WTC11 (cell line): ENCODE data around the gene GPR176. TPM values are rescaled to one million over a fixed set of nuclear protein-coding genes. Genes with fewer than 3 reads are reported as not detected.

Experiments
- ATAC-seq: fragments of 200-7000 bp; cut with Tn5 transposase; 2 replicates; pipeline ENCODE4 v1.10.0; 2021; ENCODE audit warnings: mild to moderate bottlenecking, moderate library complexity
- CTCF ChIA-PET: fragments of 300-600 bp; sonication (Branson Sonifier 250); formaldehyde crosslinking; loops from one replicate; lab custom pipeline; 2021; ENCODE audit warnings: antibody characterized with exemption; lab: Charles Lee
- POLR2A ChIA-PET: fragments of 350-600 bp; sonication (Branson Sonifier 250); formaldehyde crosslinking; loops from one replicate; lab custom pipeline; 2021; ENCODE audit warnings: antibody characterized with exemption; lab: Charles Lee
- DNase-seq: peaks from one replicate; pipeline ENCODE4 v3.0.0; 2021; ENCODE audit warnings: low spot score
- H3K27ac Mint-ChIP-seq: 2 replicates; pipeline ENCODE4 v1.8.0; 2021; ENCODE audit warnings: mixed read lengths
- H3K27me3 Mint-ChIP-seq: 2 replicates; pipeline ENCODE4 v1.8.0; 2021; ENCODE audit warnings: low read depth, mild to moderate bottlenecking, moderate library complexity, mixed read lengths
- H3K36me3 Mint-ChIP-seq: 2 replicates; pipeline ENCODE4 v1.8.0; 2021; ENCODE audit warnings: mixed read lengths
- H3K4me1 Mint-ChIP-seq: 2 replicates; pipeline ENCODE4 v1.8.0; 2022; ENCODE audit warnings: mixed read lengths
- H3K4me3 Mint-ChIP-seq: 2 replicates; pipeline ENCODE4 v1.8.0; 2021; ENCODE audit warnings: mild to moderate bottlenecking, moderate library complexity, mixed read lengths
- H3K9me3 Mint-ChIP-seq: 2 replicates; pipeline ENCODE4 v1.8.0; 2021; ENCODE audit warnings: mixed read lengths
- AFF4 ChIP-seq: sonication (generic); formaldehyde crosslinking; IDR thresholded peaks from 2 replicates; pipeline ENCODE4 v1.8.1; 2023; ENCODE audit warnings: mild to moderate bottlenecking, missing genetic modification reagents, borderline replicate concordance
- ARID4B ChIP-seq: sonication (generic); formaldehyde crosslinking; IDR thresholded peaks from 2 replicates; pipeline ENCODE4 v1.8.0; 2023; ENCODE audit warnings: missing genetic modification reagents, mild to moderate bottlenecking, borderline replicate concordance
- ATF3 ChIP-seq: sonication (generic); formaldehyde crosslinking; conservative IDR thresholded peaks from 2 replicates; pipeline ENCODE4 v1.8.1; 2022; ENCODE audit warnings: mild to moderate bottlenecking, missing genetic modification reagents
- CREB1 ChIP-seq: sonication (generic); formaldehyde crosslinking; IDR thresholded peaks from 2 replicates; pipeline ENCODE4 v1.8.0; 2023; ENCODE audit warnings: mild to moderate bottlenecking, missing genetic modification reagents
- CTCF ChIP-seq: fragments of 200-600 bp; IDR thresholded peaks from 2 replicates; pipeline ENCODE4 v1.8.0; 2022; ENCODE audit warnings: antibody characterized with exemption
- ELF4 ChIP-seq: sonication (generic); formaldehyde crosslinking; IDR thresholded peaks from 2 replicates; pipeline ENCODE4 v1.8.1; 2022; ENCODE audit warnings: low read depth, mild to moderate bottlenecking, moderate library complexity, missing genetic modification reagents
- EMX1 ChIP-seq: fragments of 250-450 bp; sonication (Bioruptor Pico); IDR thresholded peaks from 2 replicates; pipeline ENCODE4 v1.8.0; 2021; ENCODE audit warnings: mild to moderate bottlenecking
- ERG ChIP-seq: fragments of 250-450 bp; sonication (Bioruptor Pico); IDR thresholded peaks from 2 replicates; pipeline ENCODE4 v1.8.0; 2021; ENCODE audit warnings: mild to moderate bottlenecking
- FOXP4 ChIP-seq: sonication (generic); formaldehyde crosslinking; IDR thresholded peaks from 2 replicates; pipeline ENCODE4 v1.8.0; 2022; ENCODE audit warnings: mild to moderate bottlenecking, missing genetic modification reagents
- GTF2I ChIP-seq: fragments of 250-450 bp; sonication (Bioruptor Pico); conservative IDR thresholded peaks from 2 replicates; pipeline ENCODE4 v1.4.0; 2021; ENCODE audit warnings: mild to moderate bottlenecking
- JAZF1 ChIP-seq: fragments of 250-450 bp; sonication (Bioruptor Pico); IDR thresholded peaks from 2 replicates; pipeline ENCODE4 v1.9.0; 2021; ENCODE audit warnings: moderate library complexity, mild to moderate bottlenecking, inconsistent platforms
- MYBL2 ChIP-seq: sonication (generic); formaldehyde crosslinking; IDR thresholded peaks from 2 replicates; pipeline ENCODE4 v1.8.1; 2023; ENCODE audit warnings: mild to moderate bottlenecking, moderate library complexity, missing genetic modification reagents
- NFE2L1 ChIP-seq: sonication (generic); formaldehyde crosslinking; IDR thresholded peaks from 2 replicates; pipeline ENCODE4 v1.8.1; 2023; ENCODE audit warnings: missing genetic modification reagents
- OVOL2 ChIP-seq: fragments of 250-450 bp; sonication (Bioruptor Pico); IDR thresholded peaks from 2 replicates; pipeline ENCODE4 v1.9.0; 2021; ENCODE audit warnings: mild to moderate bottlenecking, borderline replicate concordance
- ZBTB43 ChIP-seq: sonication (generic); formaldehyde crosslinking; IDR thresholded peaks from 2 replicates; pipeline ENCODE4 v1.8.1; 2023; ENCODE audit warnings: mild to moderate bottlenecking, missing genetic modification reagents
- ZNF121 ChIP-seq: sonication (generic); formaldehyde crosslinking; IDR thresholded peaks from 2 replicates; pipeline ENCODE4 v1.8.0; 2023; ENCODE audit warnings: missing genetic modification reagents
- ZNF219 ChIP-seq: sonication (generic); formaldehyde crosslinking; IDR thresholded peaks from 2 replicates; pipeline ENCODE4 v1.8.0; 2023; ENCODE audit warnings: missing genetic modification reagents, mild to moderate bottlenecking, borderline replicate concordance
- ZNF396 ChIP-seq: fragments of 250-450 bp; sonication (Bioruptor Pico); IDR thresholded peaks from 2 replicates; pipeline ENCODE4 v1.8.0; 2021; ENCODE audit warnings: mild to moderate bottlenecking, moderate library complexity, borderline replicate concordance
- total RNA-seq: library from RNA; stranded (reverse); gene quantifications from 3 replicates; pipeline ENCODE4 v1.2.3, GENCODE V29; 2021

Gene GPR176
- total RNA-seq, 1 experiment from 2014 or later = 117 TPM

- Mint-ChIP-seq H3K4me3 (no peak overlapping the region), H3K27ac (no peak overlapping the region), H3K4me1 (peaks cover 24% of the 10 kb centered on the region), H3K36me3 (no peaks in the 10 kb centered on the region), H3K9me3 (no peaks in the 10 kb centered on the region), H3K27me3 (no peaks in the 10 kb centered on the region; the same call in 1 of the 2 replicates)
- POLR2A ChIA-PET = no interaction called here
- CTCF ChIA-PET = interaction anchor here (3.9 kb wide), 1 partner anchor 18 kb away, joined by 18 read pairs; no protein-coding TSS in a partner anchor
- TF ChIP-seq EMX1 (CRISPR knock-in tag) = no peak
- no peak for TF ChIP-seq ERG
- no peak for TF ChIP-seq ATF3
- TF ChIP-seq ZNF219 (CRISPR knock-in tag) = no peak
- no peak for TF ChIP-seq ARID4B (CRISPR knock-in tag)
- no peak for TF ChIP-seq GTF2I
- TF ChIP-seq OVOL2 (CRISPR knock-in tag) = no peak
- TF ChIP-seq MYBL2 (CRISPR knock-in tag) = no peak
- TF ChIP-seq CREB1 = no peak
- DNase-seq (no peak), ATAC-seq (no peak)
Observed at GRCh38 chr15:39774688-39775267, 145.3 kb downstream of the GPR176 start.

GRCh38 chr15:39770748-39771689 lies 149.0 kb downstream of the GPR176 start:
- Mint-ChIP-seq H3K27ac (peak overlapping the region; percentile 27; the same call in 1 of the 2 replicates), H3K4me1 (peaks cover 8% of the 10 kb centered on the region), H3K4me3 (no peak overlapping the region), H3K27me3 (no peaks in the 10 kb centered on the region), H3K36me3 (peaks cover 10% of the 10 kb centered on the region), H3K9me3 (peaks cover 16% of the 10 kb centered on the region)
- DNase-seq = no peak
- ATAC-seq = peak; percentile 56
- TF ChIP-seq AFF4 (CRISPR knock-in tag) = no peak
- TF ChIP-seq JAZF1 = no peak
- TF ChIP-seq ZNF121 = no peak
- no peak for TF ChIP-seq ZBTB43 (CRISPR knock-in tag)
- TF ChIP-seq ZNF396 = no peak
- TF ChIP-seq FOXP4 = no peak
- TF ChIP-seq NFE2L1 (CRISPR knock-in tag) = no peak
- no peak for TF ChIP-seq CTCF
- TF ChIP-seq ELF4 (CRISPR knock-in tag) = no peak
- ChIA-PET CTCF (interaction anchor here (0.8 to 3.9 kb wide), 2 partner anchors 14 kb away, joined by 4 to 18 read pairs; no protein-coding TSS in a partner anchor), POLR2A (no interaction called here)
